GM12874 (cell line): Measurements from ENCODE around the gene RHOT2.

Source experiments
- TF ChIP-seq, protein P1 (sequence below): IDR thresholded peaks from 2 replicates; pipeline ENCODE4 v1.5.1; 2011; ENCODE audit warnings: low read depth, mild to moderate bottlenecking, control low read depth, low read length, moderate library complexity; ENCODE audit not compliant: insufficient read depth

RHOT2 gene

DNA sequence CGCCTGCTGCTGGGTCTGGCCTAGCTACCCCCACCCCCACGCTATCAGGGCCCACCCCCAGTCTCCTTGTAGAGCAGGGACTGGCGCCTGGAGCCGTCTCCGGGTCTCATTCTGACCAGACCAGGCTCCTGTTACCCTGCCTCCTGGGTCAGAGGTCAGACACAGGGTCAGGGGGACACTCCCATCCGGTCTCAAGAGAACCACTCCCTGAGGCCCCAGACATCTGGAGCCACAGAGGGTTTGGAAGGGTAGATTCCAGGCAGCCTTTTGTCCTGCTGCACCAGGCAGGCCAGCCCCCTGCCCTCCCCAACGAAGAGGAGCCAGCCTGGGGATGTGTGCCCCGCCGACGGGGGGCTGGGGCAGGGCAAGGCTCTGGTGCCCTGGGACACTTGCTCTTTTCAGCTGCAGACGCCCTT lies 38.1 kb upstream of the RHOT2 start:
- TF ChIP-seq, protein P1, sequence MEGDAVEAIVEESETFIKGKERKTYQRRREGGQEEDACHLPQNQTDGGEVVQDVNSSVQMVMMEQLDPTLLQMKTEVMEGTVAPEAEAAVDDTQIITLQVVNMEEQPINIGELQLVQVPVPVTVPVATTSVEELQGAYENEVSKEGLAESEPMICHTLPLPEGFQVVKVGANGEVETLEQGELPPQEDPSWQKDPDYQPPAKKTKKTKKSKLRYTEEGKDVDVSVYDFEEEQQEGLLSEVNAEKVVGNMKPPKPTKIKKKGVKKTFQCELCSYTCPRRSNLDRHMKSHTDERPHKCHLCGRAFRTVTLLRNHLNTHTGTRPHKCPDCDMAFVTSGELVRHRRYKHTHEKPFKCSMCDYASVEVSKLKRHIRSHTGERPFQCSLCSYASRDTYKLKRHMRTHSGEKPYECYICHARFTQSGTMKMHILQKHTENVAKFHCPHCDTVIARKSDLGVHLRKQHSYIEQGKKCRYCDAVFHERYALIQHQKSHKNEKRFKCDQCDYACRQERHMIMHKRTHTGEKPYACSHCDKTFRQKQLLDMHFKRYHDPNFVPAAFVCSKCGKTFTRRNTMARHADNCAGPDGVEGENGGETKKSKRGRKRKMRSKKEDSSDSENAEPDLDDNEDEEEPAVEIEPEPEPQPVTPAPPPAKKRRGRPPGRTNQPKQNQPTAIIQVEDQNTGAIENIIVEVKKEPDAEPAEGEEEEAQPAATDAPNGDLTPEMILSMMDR, result no peak

DNA sequence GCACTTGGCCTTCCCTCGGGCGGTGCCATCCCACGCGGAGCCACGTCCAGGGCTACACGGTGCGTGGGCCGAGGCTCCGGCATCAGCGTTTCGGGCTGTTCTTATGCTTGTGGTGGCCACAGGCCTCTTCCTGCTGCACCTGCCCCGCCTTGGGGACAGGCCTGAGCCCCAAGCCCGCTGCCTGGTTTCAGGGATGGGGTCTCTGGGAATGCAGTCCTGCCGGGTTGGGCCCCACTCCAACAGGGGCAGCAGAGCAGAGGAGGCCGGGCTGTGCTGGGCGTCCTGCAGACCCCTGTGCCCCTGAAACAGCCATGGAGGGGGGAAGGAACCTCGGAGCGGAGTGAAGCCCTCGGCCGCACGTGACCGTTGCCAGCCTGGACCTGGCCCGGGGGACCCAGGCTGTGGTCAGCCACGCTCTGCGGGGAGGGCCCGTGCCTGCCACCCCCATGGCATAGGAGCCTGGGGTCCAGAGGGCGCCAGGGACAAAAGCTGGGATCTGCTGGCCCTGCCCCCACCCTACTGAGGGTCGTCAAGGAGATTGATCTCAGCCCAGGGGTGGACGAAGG lies 37.6 kb upstream of the RHOT2 start:
- TF ChIP-seq, protein P1, result no peak

DNA sequence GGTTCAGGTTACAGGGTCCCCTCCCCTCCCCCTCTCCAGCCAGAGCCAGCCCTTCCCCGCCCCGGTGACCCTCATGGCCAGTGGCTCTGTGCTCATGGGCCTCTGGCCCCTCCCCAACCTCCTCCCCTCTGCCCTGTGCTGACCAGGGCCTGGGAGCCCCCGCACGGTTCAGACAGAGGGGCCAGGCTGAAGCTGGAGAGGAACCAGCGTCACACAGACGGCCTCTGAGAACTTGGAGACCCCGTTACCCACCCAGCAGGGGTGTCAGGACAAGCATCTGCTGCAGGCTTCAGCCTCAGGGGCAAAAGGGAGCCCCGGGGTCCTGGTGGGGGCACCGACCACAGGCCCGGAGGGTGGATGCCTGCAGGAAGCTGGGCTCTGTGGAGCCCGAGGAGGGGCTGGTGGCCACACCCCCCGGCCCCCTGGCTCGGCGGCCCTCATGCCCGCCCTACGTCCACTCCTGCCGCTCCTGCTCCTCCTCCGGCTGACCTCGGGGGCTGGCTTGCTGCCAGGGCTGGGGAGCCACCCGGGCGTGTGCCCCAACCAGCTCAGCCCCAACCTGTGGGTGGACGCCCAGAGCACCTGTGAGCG lies 37.0 kb upstream of the RHOT2 start, which contains the start of gene WFIKKN1:
WFIKKN1 (plus strand) TSS at position 171 of the 591 bp plus-strand sequence; CDS start at position 440, 269 bp downstream.
- TF ChIP-seq, protein P1, result no peak

DNA sequence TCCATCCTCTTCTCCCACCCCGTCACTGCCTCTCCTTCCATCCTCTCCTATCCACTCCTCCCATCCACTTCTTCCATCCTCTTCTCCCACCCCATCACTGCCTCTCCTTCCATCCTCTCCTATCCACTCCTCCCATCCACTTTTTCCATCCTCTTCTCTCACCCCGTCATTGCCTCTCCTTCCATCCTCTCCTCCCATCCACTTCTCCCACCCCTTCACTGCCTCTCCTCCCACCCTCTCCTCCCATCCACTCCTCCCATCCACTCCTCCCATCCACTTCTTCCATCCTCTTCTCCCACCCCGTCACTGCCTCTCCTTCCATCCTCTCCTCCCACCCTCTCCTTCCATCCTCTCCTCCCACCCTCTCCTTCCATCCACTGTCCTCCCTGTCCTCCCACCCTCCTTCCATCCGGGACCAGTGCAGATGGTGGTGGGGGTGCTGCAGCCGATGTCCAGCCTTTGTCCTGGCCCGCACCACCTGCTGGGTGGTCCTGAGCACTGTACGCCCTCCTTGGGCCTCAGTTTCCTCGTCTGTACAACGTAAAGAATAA lies 36.0 kb upstream of the RHOT2 start:
- TF ChIP-seq, protein P1, result no peak

DNA sequence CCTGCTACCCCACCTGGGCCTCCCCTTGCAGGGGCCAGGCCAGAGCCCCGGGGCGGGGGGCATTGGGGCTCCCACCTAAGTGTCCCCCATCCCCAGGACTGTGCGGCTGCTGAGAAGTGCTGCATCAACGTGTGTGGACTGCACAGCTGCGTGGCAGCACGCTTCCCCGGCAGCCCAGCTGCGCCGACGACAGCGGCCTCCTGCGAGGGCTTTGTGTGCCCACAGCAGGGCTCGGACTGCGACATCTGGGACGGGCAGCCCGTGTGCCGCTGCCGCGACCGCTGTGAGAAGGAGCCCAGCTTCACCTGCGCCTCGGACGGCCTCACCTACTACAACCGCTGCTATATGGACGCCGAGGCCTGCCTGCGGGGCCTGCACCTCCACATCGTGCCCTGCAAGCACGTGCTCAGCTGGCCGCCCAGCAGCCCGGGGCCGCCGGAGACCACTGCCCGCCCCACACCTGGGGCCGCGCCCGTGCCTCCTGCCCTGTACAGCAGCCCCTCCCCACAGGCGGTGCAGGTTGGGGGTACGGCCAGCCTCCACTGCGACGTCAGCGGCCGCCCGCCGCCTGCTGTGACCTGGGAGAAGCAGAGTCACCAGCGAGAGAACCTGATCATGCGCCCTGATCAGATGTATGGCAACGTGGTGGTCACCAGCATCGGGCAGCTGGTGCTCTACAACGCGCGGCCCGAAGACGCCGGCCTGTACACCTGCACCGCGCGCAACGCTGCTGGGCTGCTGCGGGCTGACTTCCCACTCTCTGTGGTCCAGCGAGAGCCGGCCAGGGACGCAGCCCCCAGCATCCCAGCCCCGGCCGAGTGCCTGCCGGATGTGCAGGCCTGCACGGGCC lies 35.2 kb upstream of the RHOT2 start:
- TF ChIP-seq, protein P1, result no peak

DNA sequence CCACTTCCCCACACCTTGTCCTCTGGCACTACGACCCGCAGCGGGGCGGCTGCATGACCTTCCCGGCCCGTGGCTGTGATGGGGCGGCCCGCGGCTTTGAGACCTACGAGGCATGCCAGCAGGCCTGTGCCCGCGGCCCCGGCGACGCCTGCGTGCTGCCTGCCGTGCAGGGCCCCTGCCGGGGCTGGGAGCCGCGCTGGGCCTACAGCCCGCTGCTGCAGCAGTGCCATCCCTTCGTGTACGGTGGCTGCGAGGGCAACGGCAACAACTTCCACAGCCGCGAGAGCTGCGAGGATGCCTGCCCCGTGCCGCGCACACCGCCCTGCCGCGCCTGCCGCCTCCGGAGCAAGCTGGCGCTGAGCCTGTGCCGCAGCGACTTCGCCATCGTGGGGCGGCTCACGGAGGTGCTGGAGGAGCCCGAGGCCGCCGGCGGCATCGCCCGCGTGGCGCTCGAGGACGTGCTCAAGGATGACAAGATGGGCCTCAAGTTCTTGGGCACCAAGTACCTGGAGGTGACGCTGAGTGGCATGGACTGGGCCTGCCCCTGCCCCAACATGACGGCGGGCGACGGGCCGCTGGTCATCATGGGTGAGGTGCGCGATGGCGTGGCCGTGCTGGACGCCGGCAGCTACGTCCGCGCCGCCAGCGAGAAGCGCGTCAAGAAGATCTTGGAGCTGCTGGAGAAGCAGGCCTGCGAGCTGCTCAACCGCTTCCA lies 34.4 kb upstream of the RHOT2 start:
- TF ChIP-seq, protein P1, result no peak
